H9 (cell line): Measurements from ENCODE around the gene ARHGAP45. TPM values are rescaled to one million over a fixed set of nuclear protein-coding genes. Genes with fewer than 3 reads are reported as not detected.

Experiments used
- DNase-seq: peaks from one replicate; pipeline ENCODE4 v3.0.0-alpha.2; 2017
- H2AFZ ChIP-seq: one replicate; pipeline ENCODE4 v1.6.1; 2013; ENCODE audit warnings: mild to moderate bottlenecking, low read length, control low read depth, moderate library complexity
- H2AK5ac ChIP-seq: 2 replicates; pipeline ENCODE4 v1.6.1; 2013; ENCODE audit warnings: low read length, control low read depth, mixed read lengths; ENCODE audit not compliant: insufficient read length
- H2BK120ac ChIP-seq: one replicate; pipeline ENCODE4 v1.6.1; 2013; ENCODE audit warnings: low read depth, mild to moderate bottlenecking, low read length, control low read depth, inconsistent platforms; ENCODE audit not compliant: poor library complexity, severe bottlenecking
- H2BK12ac ChIP-seq: 2 replicates; pipeline ENCODE4 v1.6.1; 2013; ENCODE audit warnings: low read length, control low read depth, mixed read lengths, low read depth; ENCODE audit not compliant: insufficient read length
- H2BK15ac ChIP-seq: 2 replicates; pipeline ENCODE4 v1.6.1; 2013; ENCODE audit warnings: low read depth, low read length, control low read depth
- H2BK20ac ChIP-seq: one replicate; pipeline ENCODE4 v1.6.1; 2013; ENCODE audit warnings: low read depth, mild to moderate bottlenecking, low read length, control low read depth, inconsistent platforms; ENCODE audit not compliant: poor library complexity, severe bottlenecking
- H2BK5ac ChIP-seq: 2 replicates; pipeline ENCODE4 v1.6.1; 2013; ENCODE audit warnings: low read length, control low read depth, mixed read lengths; ENCODE audit not compliant: insufficient read length
- H3K14ac ChIP-seq: 2 replicates; pipeline ENCODE4 v1.6.1; 2013; ENCODE audit warnings: low read length, control low read depth; ENCODE audit not compliant: insufficient read depth
- H3K18ac ChIP-seq: 2 replicates; pipeline ENCODE4 v1.6.1; 2013; ENCODE audit warnings: low read depth, mild to moderate bottlenecking, mixed read lengths, low read length, control low read depth; ENCODE audit not compliant: insufficient read length
- H3K23ac ChIP-seq: 2 replicates; pipeline ENCODE4 v1.6.1; 2013; ENCODE audit warnings: low read length, control low read depth, mixed read lengths, low read depth; ENCODE audit not compliant: insufficient read length
- H3K23me2 ChIP-seq: 2 replicates; pipeline ENCODE4 v1.6.1; 2013; ENCODE audit warnings: low read depth, mild to moderate bottlenecking, mixed read lengths, low read length, control low read depth; ENCODE audit not compliant: insufficient read length, poor library complexity, severe bottlenecking
- H3K27ac ChIP-seq: 2 replicates; pipeline ENCODE4 v1.5.1; 2013; ENCODE audit warnings: low read length, control low read depth, mixed read lengths, low read depth; ENCODE audit not compliant: insufficient read length
- H3K27me3 ChIP-seq: 2 replicates; pipeline ENCODE4 v1.6.1; 2013; ENCODE audit warnings: low read length, control low read depth, inconsistent platforms; ENCODE audit not compliant: insufficient read depth
- H3K4ac ChIP-seq: 2 replicates; pipeline ENCODE4 v1.6.1; 2013; ENCODE audit warnings: low read depth, mild to moderate bottlenecking, control low read depth, inconsistent platforms, low read length, moderate library complexity
- H3K4me1 ChIP-seq: 2 replicates; pipeline ENCODE4 v1.6.1; 2013; ENCODE audit warnings: low read length, control low read depth, inconsistent platforms; ENCODE audit not compliant: insufficient read depth
- H3K4me2 ChIP-seq: 2 replicates; pipeline ENCODE4 v1.6.1; 2013; ENCODE audit warnings: low read length, control low read depth, mixed read lengths; ENCODE audit not compliant: insufficient read length, insufficient read depth
- H3K56ac ChIP-seq: 2 replicates; pipeline ENCODE4 v1.6.1; 2013; ENCODE audit warnings: low read depth, mild to moderate bottlenecking, mixed read lengths, low read length, control low read depth; ENCODE audit not compliant: insufficient read length
- H3K79me1 ChIP-seq: 2 replicates; pipeline ENCODE4 v1.6.1; 2013; ENCODE audit warnings: low read depth, mild to moderate bottlenecking, moderate library complexity, low read length, control low read depth, inconsistent platforms; ENCODE audit not compliant: insufficient read depth, poor library complexity, severe bottlenecking
- H3K79me2 ChIP-seq: 2 replicates; pipeline ENCODE4 v1.6.1; 2013; ENCODE audit warnings: low read length, control low read depth, inconsistent platforms; ENCODE audit not compliant: insufficient read depth
- H3K9ac ChIP-seq: 2 replicates; pipeline ENCODE4 v1.6.1; 2013; ENCODE audit warnings: low read length, control low read depth, mixed read lengths; ENCODE audit not compliant: insufficient read length; ENCODE audit errors: extremely low read depth
- H3K9me3 ChIP-seq: one replicate; pipeline ENCODE4 v1.6.1; 2013; ENCODE audit warnings: low read depth, low read length, inconsistent platforms; ENCODE audit not compliant: control insufficient read depth
- H3T11ph ChIP-seq: one replicate; pipeline ENCODE4 v1.6.1; 2013; ENCODE audit warnings: mild to moderate bottlenecking, low read length, control low read depth, inconsistent platforms
- H4K20me1 ChIP-seq: one replicate; pipeline ENCODE4 v1.6.1; 2013; ENCODE audit not compliant: control insufficient read depth, insufficient read length, insufficient read depth
- H4K5ac ChIP-seq: 2 replicates; pipeline ENCODE4 v1.6.1; 2013; ENCODE audit warnings: low read depth, mild to moderate bottlenecking, mixed read lengths, low read length, control low read depth; ENCODE audit not compliant: insufficient read length
- H4K8ac ChIP-seq: replicated peaks from 2 replicates; pipeline ENCODE4 v1.6.1; 2013; ENCODE audit warnings: low read length, control low read depth, mixed read lengths, low read depth; ENCODE audit not compliant: insufficient read length
- H4K91ac ChIP-seq: 2 replicates; pipeline ENCODE4 v1.6.1; 2013; ENCODE audit warnings: low read depth, mild to moderate bottlenecking, moderate library complexity, mixed read lengths, low read length, control low read depth; ENCODE audit not compliant: insufficient read length
- H3K27ac Mint-ChIP-seq, 3 experiments: 2 replicates in 2 of 3; 3 replicates in 1 of 3; pipeline ENCODE4 v1.8.0; 2020 to 2021; ENCODE audit warnings: mixed read lengths in 3 of 3, mild to moderate bottlenecking in 1 of 3, moderate library complexity in 1 of 3
- H3K27me3 Mint-ChIP-seq: 2 replicates; pipeline ENCODE4 v1.8.0; 2021; ENCODE audit warnings: low read depth, mild to moderate bottlenecking, moderate library complexity, mixed read lengths
- H3K36me3 Mint-ChIP-seq, 3 experiments: 2 replicates in 2 of 3; 3 replicates in 1 of 3; pipeline ENCODE4 v1.8.0; 2020 to 2021; ENCODE audit warnings: low read depth in 3 of 3, mixed read lengths in 3 of 3; ENCODE audit not compliant: insufficient read depth in 1 of 3
- H3K4me1 Mint-ChIP-seq, 2 experiments: 2 replicates each; pipeline ENCODE4 v1.8.0; 2020; ENCODE audit warnings: mixed read lengths in 2 of 2
- H3K4me3 Mint-ChIP-seq, 2 experiments: 2 replicates in 1 of 2; 3 replicates in 1 of 2; pipeline ENCODE4 v1.8.0; 2020 to 2021; ENCODE audit warnings: mild to moderate bottlenecking in 2 of 2, mixed read lengths in 2 of 2, moderate library complexity in 1 of 2
- H3K9me3 Mint-ChIP-seq, 2 experiments: 2 replicates in 1 of 2; 3 replicates in 1 of 2; pipeline ENCODE4 v1.8.0; 2020; ENCODE audit warnings: mild to moderate bottlenecking in 2 of 2, mixed read lengths in 2 of 2, moderate library complexity in 1 of 2
- WGBS: extraction: QIAGEN DNeasy Blood & Tissue Kit; methylation state at CpG from one replicate; pipeline ENCODE4 v1.1.7; 2013; ENCODE audit warnings: missing lambda C conversion rate, low lambda C conversion rate, mixed read lengths; ENCODE audit not compliant: insufficient read length; ENCODE audit errors: extremely low coverage; 5-methylcytosine and 5-hydroxymethylcytosine counted together
- total RNA-seq: library from RNA; stranded (reverse); gene quantifications from 2 replicates; pipeline ENCODE4 v1.2.1, GENCODE V29; 2021
- TF ChIP-seq, protein P1 (sequence below): fragments of 200-600 bp; sonication (generic); conservative IDR thresholded peaks from 3 replicates; pipeline ENCODE4 v1.8.0; 2021; ENCODE audit warnings: antibody characterized with exemption, mild to moderate bottlenecking

Gene ARHGAP45
- total RNA-seq, 1 experiment from 2014 or later = 39.8 TPM

GRCh38 chr19:1042689-1043511 is 24.1 kb upstream of the ARHGAP45 start:
- TF ChIP-seq, protein P1, sequence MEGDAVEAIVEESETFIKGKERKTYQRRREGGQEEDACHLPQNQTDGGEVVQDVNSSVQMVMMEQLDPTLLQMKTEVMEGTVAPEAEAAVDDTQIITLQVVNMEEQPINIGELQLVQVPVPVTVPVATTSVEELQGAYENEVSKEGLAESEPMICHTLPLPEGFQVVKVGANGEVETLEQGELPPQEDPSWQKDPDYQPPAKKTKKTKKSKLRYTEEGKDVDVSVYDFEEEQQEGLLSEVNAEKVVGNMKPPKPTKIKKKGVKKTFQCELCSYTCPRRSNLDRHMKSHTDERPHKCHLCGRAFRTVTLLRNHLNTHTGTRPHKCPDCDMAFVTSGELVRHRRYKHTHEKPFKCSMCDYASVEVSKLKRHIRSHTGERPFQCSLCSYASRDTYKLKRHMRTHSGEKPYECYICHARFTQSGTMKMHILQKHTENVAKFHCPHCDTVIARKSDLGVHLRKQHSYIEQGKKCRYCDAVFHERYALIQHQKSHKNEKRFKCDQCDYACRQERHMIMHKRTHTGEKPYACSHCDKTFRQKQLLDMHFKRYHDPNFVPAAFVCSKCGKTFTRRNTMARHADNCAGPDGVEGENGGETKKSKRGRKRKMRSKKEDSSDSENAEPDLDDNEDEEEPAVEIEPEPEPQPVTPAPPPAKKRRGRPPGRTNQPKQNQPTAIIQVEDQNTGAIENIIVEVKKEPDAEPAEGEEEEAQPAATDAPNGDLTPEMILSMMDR = no peak
- peaks cover 6 to 27% (median 11%) of the 10 kb centered on the region in 3 experiments; a peak in 6 of 7 replicates for H3K36me3 Mint-ChIP-seq
- H3K4me1 ChIP-seq = no peaks in the 10 kb centered on the region; the same call in 1 of the 2 replicates
- no peak overlapping the region for H3K27ac ChIP-seq
- H3K56ac ChIP-seq = no peak overlapping the region
- H3K23ac ChIP-seq = no peak overlapping the region
- no peak overlapping the region for H3K27ac Mint-ChIP-seq
- no peaks in the 10 kb centered on the region for H3K9me3 Mint-ChIP-seq
- no peak overlapping the region for H2BK20ac ChIP-seq
- H4K91ac ChIP-seq = no peak overlapping the region
- no peak overlapping the region for H4K8ac ChIP-seq
- H3K4me2 ChIP-seq = no peak overlapping the region
- no CpG with 5 or more reads among the region's 23 CpGs for WGBS
- no peaks in the 10 kb centered on the region for H3K9me3 ChIP-seq
- no peak overlapping the region for H2BK15ac ChIP-seq
- peaks cover 13 to 26% of the 10 kb centered on the region in 2 experiments for H3K4me1 Mint-ChIP-seq
- H3T11ph ChIP-seq = no peak overlapping the region
- H3K18ac ChIP-seq = no peak overlapping the region
- H3K14ac ChIP-seq = no peak overlapping the region
- DNase-seq = peak; percentile 26
- no peaks in the 10 kb centered on the region for H3K79me1 ChIP-seq
- no peak overlapping the region for H2BK120ac ChIP-seq
- H3K27me3 Mint-ChIP-seq = peaks cover 2% of the 10 kb centered on the region; the same call in 1 of the 2 replicates
- no peaks in the 10 kb centered on the region for H3K27me3 ChIP-seq
- H2BK5ac ChIP-seq = no peak overlapping the region
- no peak overlapping the region for H2BK12ac ChIP-seq
- H4K20me1 ChIP-seq = no peaks in the 10 kb centered on the region
- no peak overlapping the region for H3K4ac ChIP-seq
- H2AFZ ChIP-seq = no peak overlapping the region
- no peaks in the 10 kb centered on the region for H3K79me2 ChIP-seq
- H4K5ac ChIP-seq = no peak overlapping the region
- H2AK5ac ChIP-seq = no peak overlapping the region
- no peak overlapping the region; a peak in 1 of 5 replicates for H3K4me3 Mint-ChIP-seq
- H3K23me2 ChIP-seq = peaks cover 9% of the 10 kb centered on the region
- no peak overlapping the region for H3K9ac ChIP-seq
